ENCODE data around the gene FRAT1. TPM values are rescaled to one million over a fixed set of nuclear protein-coding genes. Genes with fewer than 3 reads are reported as not detected.
"Not testable (repeated sequence)": the region's sequence is repeated elsewhere in the genome, so short reads cannot be mapped to it uniquely, and the experiment has no call there.

FRAT1 gene
- polyA plus RNA-seq, 2 of the 4 experiments (the other 2 are of a cell fraction) = 1.5 to 2.3 TPM

- TF ChIP-seq, protein P1, sequence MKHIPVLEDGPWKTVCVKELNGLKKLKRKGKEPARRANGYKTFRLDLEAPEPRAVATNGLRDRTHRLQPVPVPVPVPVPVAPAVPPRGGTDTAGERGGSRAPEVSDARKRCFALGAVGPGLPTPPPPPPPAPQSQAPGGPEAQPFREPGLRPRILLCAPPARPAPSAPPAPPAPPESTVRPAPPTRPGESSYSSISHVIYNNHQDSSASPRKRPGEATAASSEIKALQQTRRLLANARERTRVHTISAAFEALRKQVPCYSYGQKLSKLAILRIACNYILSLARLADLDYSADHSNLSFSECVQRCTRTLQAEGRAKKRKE (CRISPR knock-in tag; IDR thresholded peaks at IDR 0.05; ENCODE audit: low read depth) = no peak
- TF ChIP-seq POLR2A (IDR thresholded peaks at IDR 0.05; ENCODE audit: low read length) (no peak), FOSB (CRISPR knock-in tag; IDR thresholded peaks at IDR 0.05) (no peak), NFE2L2 (conservative IDR thresholded peaks at IDR 0.05; ENCODE audit: low read length) (no peak)
- Histone ChIP-seq H3K4me3 (no peak overlapping the region), H3K27ac (no peak overlapping the region), H3K4me1 (peaks cover 11% of the 10 kb centered on the region; the same call in 2 of the 3 replicates), H3K9me3 (no peaks in the 10 kb centered on the region), H3K4me2 (no peak overlapping the region)
- CTCF ChIA-PET = interaction anchor here (1.6 to 2.9 kb wide), 3 partner anchors 15 to 63 kb away, joined by 5 to 10 read pairs (median 9); no protein-coding TSS in a partner anchor
- POLR2A ChIA-PET = no interaction called here
- 17% methylated on average over 2 of the region's 2 CpGs for WGBS (ENCODE audit: missing lambda C conversion rate)
- DNase-seq (ENCODE audit: low read depth in 1 of 2, low spot score in 1 of 2) = no peak
- no peak for ATAC-seq
- FAIRE-seq = no peak
Observed at GRCh38 chr10:97341416-97341815, 22.3 kb downstream of the FRAT1 start.

- H3K9me3 ChIP-seq; H3K4me1 ChIP-seq; POLR2A ChIA-PET; DNase-seq (ENCODE audit: low read depth in 1 of 2, low spot score in 1 of 2); FAIRE-seq; ATAC-seq; H3K4me3 ChIP-seq; H3K4me2 ChIP-seq; H3K27ac ChIP-seq: not testable (repeated sequence)
- CTCF ChIA-PET = interaction anchor here (1.2 to 1.8 kb wide), 4 partner anchors 12 to 133 kb away, joined by 3 to 8 read pairs (median 3); partner anchors contain the start of gene FRAT1
- WGBS (ENCODE audit: missing lambda C conversion rate) = 86% methylated on average over 6 of the region's 6 CpGs
Observed at GRCh38 chr10:97343664-97344063, 24.6 kb downstream of the FRAT1 start.

- no peak for FAIRE-seq
- TF ChIP-seq MYC (IDR thresholded peaks at IDR 0.05; ENCODE audit: borderline replicate concordance, low read length) (no peak), NPAS2 (CRISPR knock-in tag; IDR thresholded peaks at IDR 0.05; ENCODE audit: borderline replicate concordance) (no peak), RAD21 (conservative IDR thresholded peaks at IDR 0.05 in 1 of 2, IDR thresholded peaks at IDR 0.05 in 1 of 2) (no peak), CEBPB (IDR thresholded peaks at IDR 0.05) (no peak), EHMT2 (IDR thresholded peaks at IDR 0.05; ENCODE audit: low read depth) (no peak), HOXB13 (CRISPR knock-in tag; IDR thresholded peaks at IDR 0.05; ENCODE audit: low read depth) (no peak), HOXA7 (CRISPR knock-in tag; IDR thresholded peaks at IDR 0.05) (no peak), CHD4 (IDR thresholded peaks at IDR 0.05; ENCODE audit: borderline replicate concordance) (no peak), RNF2 (IDR thresholded peaks at IDR 0.05; ENCODE audit: borderline replicate concordance, low read depth) (no peak), RARB (CRISPR knock-in tag; IDR thresholded peaks at IDR 0.05) (no peak), BHLHE40 (IDR thresholded peaks at IDR 0.05; ENCODE audit: low read depth, low read length) (no peak)
- TF ChIP-seq, protein P2, sequence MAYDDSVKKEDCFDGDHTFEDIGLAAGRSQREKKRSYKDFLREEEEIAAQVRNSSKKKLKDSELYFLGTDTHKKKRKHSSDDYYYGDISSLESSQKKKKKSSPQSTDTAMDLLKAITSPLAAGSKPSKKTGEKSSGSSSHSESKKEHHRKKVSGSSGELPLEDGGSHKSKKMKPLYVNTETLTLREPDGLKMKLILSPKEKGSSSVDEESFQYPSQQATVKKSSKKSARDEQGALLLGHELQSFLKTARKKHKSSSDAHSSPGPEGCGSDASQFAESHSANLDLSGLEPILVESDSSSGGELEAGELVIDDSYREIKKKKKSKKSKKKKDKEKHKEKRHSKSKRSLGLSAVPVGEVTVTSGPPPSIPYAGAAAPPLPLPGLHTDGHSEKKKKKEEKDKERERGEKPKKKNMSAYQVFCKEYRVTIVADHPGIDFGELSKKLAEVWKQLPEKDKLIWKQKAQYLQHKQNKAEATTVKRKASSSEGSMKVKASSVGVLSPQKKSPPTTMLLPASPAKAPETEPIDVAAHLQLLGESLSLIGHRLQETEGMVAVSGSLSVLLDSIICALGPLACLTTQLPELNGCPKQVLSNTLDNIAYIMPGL (CRISPR knock-in tag; IDR thresholded peaks at IDR 0.05; ENCODE audit: borderline replicate concordance) = no peak
- no peak for DNase-seq (ENCODE audit: low read depth in 1 of 2, low spot score in 1 of 2)
- H3K9me3 ChIP-seq = no peaks in the 10 kb centered on the region
- ChIA-PET POLR2A (no interaction called here), CTCF (interaction anchor here (2.2 to 2.7 kb wide), 2 partner anchors 9 to 69 kb away, joined by 6 to 10 read pairs; no protein-coding TSS in a partner anchor)
- 95% methylated on average over 4 of the region's 4 CpGs for WGBS (ENCODE audit: missing lambda C conversion rate)
- no peak overlapping the region for H3K4me3 ChIP-seq
- no peak overlapping the region for H3K4me2 ChIP-seq
- ATAC-seq = no peak
- H3K4me1 ChIP-seq = no peaks in the 10 kb centered on the region
- no peak overlapping the region for H3K27ac ChIP-seq
Observed at GRCh38 chr10:97347317-97347716, 28.2 kb downstream of the FRAT1 start.

- Histone ChIP-seq H3K4me1 (no peaks in the 10 kb centered on the region), H3K4me2 (no peak overlapping the region), H3K4me3 (no peak overlapping the region), H3K9me3 (no peaks in the 10 kb centered on the region), H3K27ac (no peak overlapping the region)
- FAIRE-seq (no peak), ATAC-seq (no peak), DNase-seq (ENCODE audit: low read depth in 1 of 2, low spot score in 1 of 2) (no peak)
- CTCF ChIA-PET = interaction anchor here (0.6 to 1.8 kb wide), 5 partner anchors 16 to 520 kb away, joined by 3 to 6 read pairs (median 3); partner anchors contain the start of gene FRAT2
- TF ChIP-seq JUNB (IDR thresholded peaks at IDR 0.05) = no peak
- TF ChIP-seq, protein P3, sequence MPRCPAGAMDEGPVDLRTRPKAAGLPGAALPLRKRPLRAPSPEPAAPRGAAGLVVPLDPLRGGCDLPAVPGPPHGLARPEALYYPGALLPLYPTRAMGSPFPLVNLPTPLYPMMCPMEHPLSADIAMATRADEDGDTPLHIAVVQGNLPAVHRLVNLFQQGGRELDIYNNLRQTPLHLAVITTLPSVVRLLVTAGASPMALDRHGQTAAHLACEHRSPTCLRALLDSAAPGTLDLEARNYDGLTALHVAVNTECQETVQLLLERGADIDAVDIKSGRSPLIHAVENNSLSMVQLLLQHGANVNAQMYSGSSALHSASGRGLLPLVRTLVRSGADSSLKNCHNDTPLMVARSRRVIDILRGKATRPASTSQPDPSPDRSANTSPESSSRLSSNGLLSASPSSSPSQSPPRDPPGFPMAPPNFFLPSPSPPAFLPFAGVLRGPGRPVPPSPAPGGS (IDR thresholded peaks at IDR 0.05) = no peak
- no peak for TF ChIP-seq ESRRA (IDR thresholded peaks at IDR 0.05; ENCODE audit: borderline replicate concordance, low read length)
- 90% methylated on average over 12 of the region's 12 CpGs for WGBS (ENCODE audit: missing lambda C conversion rate)
- POLR2A ChIA-PET = no interaction called here
Observed at GRCh38 chr10:97349752-97350513, 30.9 kb downstream of the FRAT1 start.

Measured in A549 (cell line).